AG04449 (cell line): ENCODE data around the gene MT4.
A peak's percentile ranks its signal among the peaks of the same experiment; 100 is the strongest.

Source experiments
- CTCF ChIA-PET: fragments of 350-600 bp; formaldehyde crosslinking; extraction: SDS; loops from one replicate; lab custom pipeline; 2021; ENCODE audit warnings: antibody characterized with exemption; lab: Yijun Ruan, JAX
- POLR2A ChIA-PET: fragments of 400-600, 350-600 bp; formaldehyde crosslinking; extraction: SDS; loops from one replicate; lab custom pipeline; 2020; ENCODE audit warnings: antibody characterized with exemption, inconsistent platforms; lab: Yijun Ruan, JAX
- DNase-seq: peaks from one replicate; pipeline ENCODE4 v3.0.0-alpha.2; 2010; ENCODE audit warnings: low read depth, low spot score
- H3K4me3 ChIP-seq: 2 replicates; pipeline ENCODE4 v1.5.1; 2011; ENCODE audit warnings: low read depth, mild to moderate bottlenecking, control low read depth, low read length
- TF ChIP-seq, protein P1 (sequence below): IDR thresholded peaks from one replicate; pipeline ENCODE4 v1.5.1; 2011; ENCODE audit warnings: mild to moderate bottlenecking, moderate library complexity, low read length, control low read depth, inconsistent platforms; ENCODE audit not compliant: insufficient read depth; ENCODE audit errors: missing control alignments

The MT4 gene

DNA sequence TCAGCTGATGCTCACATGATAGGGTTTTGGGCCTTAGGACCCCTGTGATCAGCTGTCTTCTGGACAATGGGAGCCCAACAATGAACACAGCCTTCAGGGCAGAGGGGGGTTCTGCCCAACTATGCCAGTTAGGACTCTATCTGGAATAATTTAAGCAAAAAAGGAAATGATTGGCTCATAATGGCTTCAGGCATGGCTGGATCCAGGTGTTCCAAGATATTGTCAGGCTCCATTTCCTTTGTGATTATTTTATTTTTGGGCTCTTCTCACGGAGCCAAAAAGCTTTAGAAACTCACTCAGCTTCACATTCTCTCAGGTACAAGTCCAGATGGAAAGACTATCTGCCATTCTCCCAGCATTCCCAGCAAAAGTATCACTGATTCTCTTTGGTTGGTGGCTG is 40.6 kb downstream of the MT4 start:
- POLR2A ChIA-PET = interaction anchor here (17.5 kb wide), 1 partner anchor 21 kb away, joined by 263 read pairs; the partner anchor contains the start of gene MT1E
- H3K4me3 ChIP-seq = no peak overlapping the region
- TF ChIP-seq, protein P1, sequence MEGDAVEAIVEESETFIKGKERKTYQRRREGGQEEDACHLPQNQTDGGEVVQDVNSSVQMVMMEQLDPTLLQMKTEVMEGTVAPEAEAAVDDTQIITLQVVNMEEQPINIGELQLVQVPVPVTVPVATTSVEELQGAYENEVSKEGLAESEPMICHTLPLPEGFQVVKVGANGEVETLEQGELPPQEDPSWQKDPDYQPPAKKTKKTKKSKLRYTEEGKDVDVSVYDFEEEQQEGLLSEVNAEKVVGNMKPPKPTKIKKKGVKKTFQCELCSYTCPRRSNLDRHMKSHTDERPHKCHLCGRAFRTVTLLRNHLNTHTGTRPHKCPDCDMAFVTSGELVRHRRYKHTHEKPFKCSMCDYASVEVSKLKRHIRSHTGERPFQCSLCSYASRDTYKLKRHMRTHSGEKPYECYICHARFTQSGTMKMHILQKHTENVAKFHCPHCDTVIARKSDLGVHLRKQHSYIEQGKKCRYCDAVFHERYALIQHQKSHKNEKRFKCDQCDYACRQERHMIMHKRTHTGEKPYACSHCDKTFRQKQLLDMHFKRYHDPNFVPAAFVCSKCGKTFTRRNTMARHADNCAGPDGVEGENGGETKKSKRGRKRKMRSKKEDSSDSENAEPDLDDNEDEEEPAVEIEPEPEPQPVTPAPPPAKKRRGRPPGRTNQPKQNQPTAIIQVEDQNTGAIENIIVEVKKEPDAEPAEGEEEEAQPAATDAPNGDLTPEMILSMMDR = no peak
- CTCF ChIA-PET = interaction anchor here (0.6 to 10.2 kb wide), 14 partner anchors 8 to 123 kb away, joined by 3 to 174 read pairs (median 3); no protein-coding TSS in a partner anchor
- no peak for DNase-seq

DNA sequence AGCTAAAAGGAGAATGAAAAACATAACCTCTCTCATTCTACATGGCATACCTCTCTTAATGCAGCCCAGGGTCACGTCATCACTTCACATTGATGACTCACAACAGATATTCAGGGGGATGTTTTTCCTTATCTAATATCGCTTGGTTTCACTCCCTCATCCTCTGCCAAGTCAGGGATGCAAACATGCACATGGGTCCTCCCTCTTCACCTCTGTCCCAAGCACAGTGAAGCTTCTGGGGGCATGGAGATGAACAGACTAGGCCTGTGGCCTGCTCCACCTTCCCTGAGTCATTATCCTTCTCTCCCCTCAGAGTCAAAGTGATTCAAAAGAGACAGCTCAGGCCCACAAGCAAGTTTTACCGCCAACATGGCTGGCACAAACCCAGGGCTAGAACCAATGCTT is 41.2 kb downstream of the MT4 start:
- TF ChIP-seq, protein P1 = no peak
- ChIA-PET POLR2A (interaction anchor here (0.8 to 17.5 kb wide), 2 partner anchors 20 to 155 kb away, joined by 3 to 263 read pairs; partner anchors contain the start of genes MT1E, NUDT21 and OGFOD1), CTCF (interaction anchor here (0.8 to 10.2 kb wide), 12 partner anchors 9 to 123 kb away, joined by 3 to 174 read pairs (median 3); no protein-coding TSS in a partner anchor)
- no peak for DNase-seq
- H3K4me3 ChIP-seq = no peak overlapping the region

DNA sequence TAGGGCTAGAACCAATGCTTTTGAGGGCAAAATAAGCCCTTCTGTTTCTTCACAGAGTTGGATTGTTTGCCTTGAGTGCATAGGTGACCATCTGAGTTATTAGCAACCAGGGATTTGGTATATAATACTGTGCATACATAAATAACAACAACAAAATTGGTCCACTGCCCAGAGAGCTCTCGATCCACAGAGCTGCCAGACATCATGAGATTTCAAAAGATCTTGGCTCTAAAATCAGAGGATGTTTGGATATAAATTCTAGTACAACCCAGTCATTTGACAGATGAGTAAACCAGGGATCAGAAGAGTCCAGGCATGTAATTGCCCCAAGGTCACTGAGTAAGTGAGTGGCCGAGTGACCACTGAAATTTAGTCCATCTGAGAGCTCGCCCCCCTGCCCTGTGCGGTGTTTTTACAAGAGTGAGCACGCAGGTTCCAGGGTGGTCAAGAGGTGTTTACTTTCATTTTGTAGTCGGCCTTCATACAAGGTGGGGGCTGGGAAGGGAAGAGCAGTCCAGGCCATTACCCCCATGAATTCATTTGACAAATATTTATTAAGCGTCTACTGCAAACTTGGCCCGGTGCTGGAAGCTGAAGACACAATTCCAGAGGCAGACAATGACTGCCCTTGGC is 41.7 kb downstream of the MT4 start:
- TF ChIP-seq, protein P1 = no peak
- no peak for DNase-seq
- POLR2A ChIA-PET = interaction anchor here (0.8 to 17.5 kb wide), 3 partner anchors 20 to 217 kb away, joined by 3 to 263 read pairs (median 3); partner anchors contain the start of genes MT1E, NUDT21 and OGFOD1
- peak overlapping the region; percentile 41 for H3K4me3 ChIP-seq
- CTCF ChIA-PET = interaction anchor here (0.8 to 10.2 kb wide), 8 partner anchors 19 to 102 kb away, joined by 3 to 174 read pairs (median 8); no protein-coding TSS in a partner anchor

DNA sequence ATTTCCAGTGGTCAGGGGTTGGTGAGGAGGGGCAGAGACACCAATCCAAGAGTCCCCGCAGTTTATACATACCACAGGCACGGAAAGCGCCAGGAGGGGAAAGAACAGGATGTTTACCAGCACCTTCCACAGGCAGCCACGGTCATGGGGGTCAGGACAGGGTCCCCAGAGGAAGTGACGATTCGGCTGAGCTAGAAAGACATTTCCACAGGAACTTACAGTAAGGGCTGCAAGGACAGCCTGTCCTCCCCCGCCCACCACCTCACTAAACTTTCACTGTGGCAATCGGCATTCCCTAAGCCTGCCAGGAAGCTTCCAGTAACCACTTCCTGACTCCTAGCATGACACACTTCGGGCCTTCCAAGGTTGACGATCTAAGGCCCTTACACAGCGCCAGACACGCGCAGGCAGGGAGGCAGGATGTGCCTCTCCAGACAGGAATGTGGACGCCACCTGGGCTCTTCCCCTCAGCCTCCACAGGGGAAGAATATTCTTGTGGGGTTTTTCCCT is 42.3 kb downstream of the MT4 start:
- H3K4me3 ChIP-seq = peak overlapping the region; percentile 41
- ChIA-PET POLR2A (interaction anchor here (0.8 to 17.5 kb wide), 3 partner anchors 19 to 218 kb away, joined by 3 to 263 read pairs (median 3); partner anchors contain the start of genes MT1E, NUDT21 and OGFOD1), CTCF (interaction anchor here (0.8 to 10.2 kb wide), 7 partner anchors 11 to 95 kb away, joined by 3 to 174 read pairs (median 10); no protein-coding TSS in a partner anchor)
- TF ChIP-seq, protein P1 = no peak
- peak; percentile 94 for DNase-seq

DNA sequence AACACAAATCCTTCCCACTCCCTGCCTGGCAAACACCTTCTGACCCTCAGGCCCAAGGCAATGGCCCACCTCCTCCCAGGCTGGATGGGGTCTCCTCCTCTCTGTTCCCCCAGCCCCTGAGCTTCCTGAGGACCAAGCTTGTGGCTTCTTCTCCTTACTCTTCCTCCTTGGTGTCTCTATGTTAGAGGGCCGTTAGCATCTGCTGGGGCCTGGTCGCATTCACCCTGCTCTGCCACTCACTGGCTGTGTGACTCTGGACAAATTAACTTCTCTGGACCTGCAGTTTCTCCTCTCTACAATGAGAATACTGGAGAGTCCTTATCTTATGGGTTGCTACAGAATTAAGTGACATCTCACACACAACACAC is 42.8 kb downstream of the MT4 start:
- TF ChIP-seq, protein P1 = no peak
- no peak overlapping the region for H3K4me3 ChIP-seq
- CTCF ChIA-PET = interaction anchor here (1.2 to 10.2 kb wide), 4 partner anchors 10 to 95 kb away, joined by 3 to 174 read pairs (median 13); no protein-coding TSS in a partner anchor
- DNase-seq = no peak
- POLR2A ChIA-PET = interaction anchor here (17.5 kb wide), 1 partner anchor 18 kb away, joined by 263 read pairs; the partner anchor contains the start of gene MT1E
